ENCODE results near the gene MTHFD2L.

Gene MTHFD2L

GRCh38 chr4:74297539-74297938 is 139.6 kb downstream of the MTHFD2L start:
- H3K4me3 ChIP-seq: no peak overlapping the region
- DNase-seq (ENCODE audit: low read depth, low spot score): no peak
- no peaks in the 10 kb centered on the region for H3K9me3 ChIP-seq (ENCODE audit: low read depth, low read length)
- TF ChIP-seq POLR2AphosphoS5 (IDR thresholded peaks at IDR 0.05; ENCODE audit: borderline replicate concordance, low read depth, low read length) (no peak), FOXP2 (optimal IDR thresholded peaks at IDR 0.05; ENCODE audit: control extremely low read depth, extremely low read length, insufficient read depth) (no peak), EZH2 (IDR thresholded peaks at IDR 0.05) (no peak)
- no peak overlapping the region for H3K27ac ChIP-seq
- H3K36me3 ChIP-seq (ENCODE audit: insufficient read depth, low read length): no peaks in the 10 kb centered on the region
- H3K9ac ChIP-seq (ENCODE audit: insufficient read length): no peak overlapping the region

- Histone ChIP-seq H3K9me3 (ENCODE audit: low read depth, low read length) (no peaks in the 10 kb centered on the region), H3K36me3 (ENCODE audit: insufficient read depth, low read length) (no peaks in the 10 kb centered on the region), H3K9ac (ENCODE audit: insufficient read length) (no peak overlapping the region), H3K4me3 (no peak overlapping the region), H3K27ac (no peak overlapping the region)
- no peak for TF ChIP-seq EZH2 (IDR thresholded peaks at IDR 0.05)
- no peak for TF ChIP-seq POLR2AphosphoS5 (IDR thresholded peaks at IDR 0.05; ENCODE audit: borderline replicate concordance, low read depth, low read length)
- DNase-seq (ENCODE audit: low read depth, low spot score): no peak
These were observed 146.2 kb downstream of the MTHFD2L start for GRCh38 chr4:74304095-74304625.

- Histone ChIP-seq H3K36me3 (ENCODE audit: insufficient read depth, low read length) (no peaks in the 10 kb centered on the region), H3K9me3 (ENCODE audit: low read depth, low read length) (no peaks in the 10 kb centered on the region), H3K27ac (no peak overlapping the region), H3K4me3 (no peak overlapping the region), H3K9ac (ENCODE audit: insufficient read length) (no peak overlapping the region)
- no peak for DNase-seq (ENCODE audit: low read depth, low spot score)
- TF ChIP-seq FOXP2 (optimal IDR thresholded peaks at IDR 0.05; ENCODE audit: control extremely low read depth, extremely low read length, insufficient read depth) (no peak), POLR2AphosphoS5 (IDR thresholded peaks at IDR 0.05; ENCODE audit: borderline replicate concordance, low read depth, low read length) (no peak), EZH2 (IDR thresholded peaks at IDR 0.05) (no peak)
These were observed 147.1 kb downstream of the MTHFD2L start for GRCh38 chr4:74305000-74305399.

GRCh38 chr4:74307170-74307569 is 149.3 kb downstream of the MTHFD2L start:
- Histone ChIP-seq H3K27ac (no peak overlapping the region), H3K4me3 (no peak overlapping the region), H3K9ac (ENCODE audit: insufficient read length) (no peak overlapping the region), H3K36me3 (ENCODE audit: insufficient read depth, low read length) (no peaks in the 10 kb centered on the region), H3K9me3 (ENCODE audit: low read depth, low read length) (no peaks in the 10 kb centered on the region)
- TF ChIP-seq POLR2AphosphoS5 (IDR thresholded peaks at IDR 0.05; ENCODE audit: borderline replicate concordance, low read depth, low read length): no peak
- no peak for TF ChIP-seq FOXP2 (optimal IDR thresholded peaks at IDR 0.05; ENCODE audit: control extremely low read depth, extremely low read length, insufficient read depth)
- no peak for TF ChIP-seq EZH2 (IDR thresholded peaks at IDR 0.05)
- no peak for DNase-seq (ENCODE audit: low read depth, low spot score)

GRCh38 chr4:74308215-74308614 is 150.3 kb downstream of the MTHFD2L start, which contains the start of gene EPGN:
Gene EPGN (plus strand): TSS chr4:74308470. CDS start chr4:74308534, 64 bp downstream.
- TF ChIP-seq EZH2 (IDR thresholded peaks at IDR 0.05) (no peak), POLR2AphosphoS5 (IDR thresholded peaks at IDR 0.05; ENCODE audit: borderline replicate concordance, low read depth, low read length) (no peak), FOXP2 (optimal IDR thresholded peaks at IDR 0.05; ENCODE audit: control extremely low read depth, extremely low read length, insufficient read depth) (no peak)

GRCh38 chr4:74309223-74309622 is 151.3 kb downstream of the MTHFD2L start:
- no peak for DNase-seq (ENCODE audit: low read depth, low spot score)
- H3K9ac ChIP-seq (ENCODE audit: insufficient read length): no peak overlapping the region
- H3K4me3 ChIP-seq: no peak overlapping the region
- no peaks in the 10 kb centered on the region for H3K9me3 ChIP-seq (ENCODE audit: low read depth, low read length)
- H3K36me3 ChIP-seq (ENCODE audit: insufficient read depth, low read length): no peaks in the 10 kb centered on the region
- no peak overlapping the region for H3K27ac ChIP-seq
- no peak for TF ChIP-seq EZH2 (IDR thresholded peaks at IDR 0.05)
- no peak for TF ChIP-seq FOXP2 (optimal IDR thresholded peaks at IDR 0.05; ENCODE audit: control extremely low read depth, extremely low read length, insufficient read depth)
- no peak for TF ChIP-seq POLR2AphosphoS5 (IDR thresholded peaks at IDR 0.05; ENCODE audit: borderline replicate concordance, low read depth, low read length)

More at GRCh38 chr4:74308215-74308614, 150.3 kb downstream of the MTHFD2L start, which contains the start of gene EPGN:
- DNase-seq (ENCODE audit: low read depth, low spot score): no peak
- H3K27ac ChIP-seq: no peak within 1 kb of the TSS
- no peak within 1 kb of the TSS for H3K4me3 ChIP-seq
- no peaks in the 10 kb centered on the region for H3K9me3 ChIP-seq (ENCODE audit: low read depth, low read length)
- no peaks in the 10 kb centered on the region for H3K36me3 ChIP-seq (ENCODE audit: insufficient read depth, low read length)
- no peak within 1 kb of the TSS for H3K9ac ChIP-seq (ENCODE audit: insufficient read length)

- Histone ChIP-seq H3K9ac (ENCODE audit: insufficient read length) (no peak overlapping the region), H3K36me3 (ENCODE audit: insufficient read depth, low read length) (no peaks in the 10 kb centered on the region), H3K27ac (no peak overlapping the region), H3K9me3 (ENCODE audit: low read depth, low read length) (no peaks in the 10 kb centered on the region), H3K4me3 (no peak overlapping the region)
- TF ChIP-seq POLR2AphosphoS5 (IDR thresholded peaks at IDR 0.05; ENCODE audit: borderline replicate concordance, low read depth, low read length) (no peak), EZH2 (IDR thresholded peaks at IDR 0.05) (no peak), FOXP2 (optimal IDR thresholded peaks at IDR 0.05; ENCODE audit: control extremely low read depth, extremely low read length, insufficient read depth) (no peak)
- no peak for DNase-seq (ENCODE audit: low read depth, low spot score)
These were observed 153.9 kb downstream of the MTHFD2L start for GRCh38 chr4:74311696-74312313.

- Histone ChIP-seq H3K9ac (ENCODE audit: insufficient read length) (no peak overlapping the region), H3K4me3 (no peak overlapping the region), H3K36me3 (ENCODE audit: insufficient read depth, low read length) (no peaks in the 10 kb centered on the region), H3K9me3 (ENCODE audit: low read depth, low read length) (no peaks in the 10 kb centered on the region), H3K27ac (no peak overlapping the region)
- no peak for DNase-seq (ENCODE audit: low read depth, low spot score)
- TF ChIP-seq FOXP2 (optimal IDR thresholded peaks at IDR 0.05; ENCODE audit: control extremely low read depth, extremely low read length, insufficient read depth) (no peak), EZH2 (IDR thresholded peaks at IDR 0.05) (no peak), POLR2AphosphoS5 (IDR thresholded peaks at IDR 0.05; ENCODE audit: borderline replicate concordance, low read depth, low read length) (no peak)
These were observed 156.4 kb downstream of the MTHFD2L start for GRCh38 chr4:74314329-74314728.
